ENCODE data around the gene ADGRF4. TPM values are rescaled to one million over a fixed set of nuclear protein-coding genes. Genes with fewer than 3 reads are reported as not detected.

ADGRF4 gene
- total RNA-seq, 1 experiment from 2014 or later, result not detected

GRCh38 chr6:47716207-47716606 lies 17.8 kb downstream of the ADGRF4 start:
- no peak for DNase-seq
- peaks cover 4 to 10% of the 10 kb centered on the region in 2 experiments; a peak in 2 of 5 replicates for H3K9me3 Mint-ChIP-seq
- H3K23me2 ChIP-seq (ENCODE audit: insufficient read length, low read depth, low read length, poor library complexity, severe bottlenecking), result no peaks in the 10 kb centered on the region
- H2BK20ac ChIP-seq (ENCODE audit: low read depth, low read length, poor library complexity, severe bottlenecking), result no peak overlapping the region
- H2AFZ ChIP-seq (ENCODE audit: low read length), result no peak overlapping the region
- no peak overlapping the region for H2AK5ac ChIP-seq (ENCODE audit: insufficient read length, low read length)
- TF ChIP-seq CTCF (conservative IDR thresholded peaks at IDR 0.05), result no peak
- no peak overlapping the region for H2BK15ac ChIP-seq (ENCODE audit: low read depth, low read length)
- no peak overlapping the region for H3K18ac ChIP-seq (ENCODE audit: insufficient read length, low read depth, low read length)
- no peak overlapping the region for H3K4ac ChIP-seq (ENCODE audit: low read depth, low read length)
- no peak overlapping the region for H2BK12ac ChIP-seq (ENCODE audit: insufficient read length, low read depth, low read length)
- no peaks in the 10 kb centered on the region for H3K4me1 ChIP-seq (ENCODE audit: insufficient read depth, low read length)
- no peaks in the 10 kb centered on the region for H3K27me3 ChIP-seq (ENCODE audit: insufficient read depth, low read length)
- H3K79me1 ChIP-seq (ENCODE audit: insufficient read depth, low read depth, low read length, poor library complexity, severe bottlenecking), result no peaks in the 10 kb centered on the region
- no peak overlapping the region for H2BK5ac ChIP-seq (ENCODE audit: insufficient read length, low read length)
- no peak overlapping the region for H3K4me3 Mint-ChIP-seq
- no peaks in the 10 kb centered on the region; the same call in 1 of the 2 replicates for H3K27me3 Mint-ChIP-seq (ENCODE audit: low read depth)
- no peaks in the 10 kb centered on the region for H4K20me1 ChIP-seq (ENCODE audit: control insufficient read depth, insufficient read depth, insufficient read length)
- H3K23ac ChIP-seq (ENCODE audit: insufficient read length, low read depth, low read length), result no peak overlapping the region
- H3K9ac ChIP-seq (ENCODE audit: extremely low read depth, insufficient read length, low read length), result no peak overlapping the region
- H3K27ac ChIP-seq (ENCODE audit: insufficient read length, low read depth, low read length), result no peak overlapping the region
- H3K14ac ChIP-seq (ENCODE audit: insufficient read depth, low read length), result no peak overlapping the region
- no peak overlapping the region for H3K4me2 ChIP-seq (ENCODE audit: insufficient read depth, insufficient read length, low read length)
- H3K36me3 Mint-ChIP-seq (ENCODE audit: insufficient read depth in 1 of 3, low read depth in 3 of 3), result peaks cover 0 to 8% (median 0%) of the 10 kb centered on the region in 3 experiments; a peak in 2 of 7 replicates
- no CpG with 5 or more reads among the region's 2 CpGs for WGBS (ENCODE audit: extremely low coverage, insufficient read length, low lambda C conversion rate)
- no peak overlapping the region for H4K5ac ChIP-seq (ENCODE audit: insufficient read length, low read depth, low read length)
- H3K56ac ChIP-seq (ENCODE audit: insufficient read length, low read depth, low read length), result no peak overlapping the region
- no peak overlapping the region for H4K91ac ChIP-seq (ENCODE audit: insufficient read length, low read depth, low read length)
- no peaks in the 10 kb centered on the region for H3K79me2 ChIP-seq (ENCODE audit: insufficient read depth, low read length)
- no peak overlapping the region for H3T11ph ChIP-seq (ENCODE audit: low read length)
- no peak overlapping the region for H4K8ac ChIP-seq (replicated peaks; ENCODE audit: insufficient read length, low read depth, low read length)
- no peak overlapping the region for H2BK120ac ChIP-seq (ENCODE audit: low read depth, low read length, poor library complexity, severe bottlenecking)
- H3K27ac Mint-ChIP-seq, result no peak overlapping the region
- H3K9me3 ChIP-seq (ENCODE audit: control insufficient read depth, low read depth, low read length), result no peaks in the 10 kb centered on the region
- H3K4me1 Mint-ChIP-seq, result no peaks in the 10 kb centered on the region; a peak in 1 of 4 replicates

Data from H9 (cell line).